MM.1S (cell line): Measurements from ENCODE around the gene ASCL2.

Source experiments
- CTCF ChIP-seq: fragments of 300-600 bp; sonication (generic); IDR thresholded peaks from 2 replicates; pipeline ENCODE4 v1.5.1; 2016; ENCODE audit warnings: antibody characterized with exemption, low read length, mixed read lengths
- EZH2 ChIP-seq: fragments of 300-600 bp; sonication (generic); optimal IDR thresholded peaks from 2 replicates; pipeline ENCODE3; 2017; ENCODE audit warnings: low read depth, mild to moderate bottlenecking, antibody characterized with exemption, low read length, mixed read lengths

- TF ChIP-seq CTCF (no peak), EZH2 (no peak)
Measured at GRCh38 chr11:2299773-2300172, 29.4 kb upstream of the ASCL2 start.
